Measurements from ENCODE around the gene CACNA2D4.

Gene CACNA2D4

GRCh38 chr12:1912580-1913376, 5.7 kb downstream of the CACNA2D4 start:
- H3K4me3 ChIP-seq (ENCODE audit: low read depth, low read length), result no peak overlapping the region
- TF ChIP-seq CTCF (IDR thresholded peaks at IDR 0.05; ENCODE audit: borderline replicate concordance, insufficient read depth, low read depth, low read length), result no peak

- H3K4me3 ChIP-seq (ENCODE audit: low read depth, low read length), result no peak overlapping the region
- TF ChIP-seq CTCF (IDR thresholded peaks at IDR 0.05; ENCODE audit: borderline replicate concordance, insufficient read depth, low read depth, low read length), result no peak
Observed at GRCh38 chr12:1911598-1912575, 6.6 kb downstream of the CACNA2D4 start.

GRCh38 chr12:1910468-1910867, 8.0 kb downstream of the CACNA2D4 start:
- no peak overlapping the region for H3K4me3 ChIP-seq (ENCODE audit: low read depth, low read length)
- TF ChIP-seq CTCF (IDR thresholded peaks at IDR 0.05; ENCODE audit: borderline replicate concordance, insufficient read depth, low read depth, low read length), result no peak

GRCh38 chr12:1908758-1909157, 9.7 kb downstream of the CACNA2D4 start:
- no peak for TF ChIP-seq CTCF (IDR thresholded peaks at IDR 0.05; ENCODE audit: borderline replicate concordance, insufficient read depth, low read depth, low read length)
- no peak overlapping the region for H3K4me3 ChIP-seq (ENCODE audit: low read depth, low read length)

- no peak overlapping the region for H3K4me3 ChIP-seq (ENCODE audit: low read depth, low read length)
- TF ChIP-seq CTCF (IDR thresholded peaks at IDR 0.05; ENCODE audit: borderline replicate concordance, insufficient read depth, low read depth, low read length), result no peak
Observed at GRCh38 chr12:1907652-1908611, 10.5 kb downstream of the CACNA2D4 start.

GRCh38 chr12:1906579-1906978, 11.9 kb downstream of the CACNA2D4 start:
- TF ChIP-seq CTCF (IDR thresholded peaks at IDR 0.05; ENCODE audit: borderline replicate concordance, insufficient read depth, low read depth, low read length), result no peak

More at GRCh38 chr12:1906579-1906978, 11.9 kb downstream of the CACNA2D4 start:
- H3K4me3 ChIP-seq (ENCODE audit: low read depth, low read length), result no peak overlapping the region
